Body of pancreas (tissue), 4 donors: ENCODE data around the gene SLC7A4. TPM values are rescaled to one million over a fixed set of nuclear protein-coding genes. Genes with fewer than 3 reads are reported as not detected.

ENCODE experiments used
- ATAC-seq: fragments of 150-250 bp; one replicate; pipeline ENCODE4 v1.9.1; 2016
- DNase-seq, 4 donors: peaks; one replicate each; pipeline ENCODE4 v3.0.0-alpha.2; 2019
- H3K27ac ChIP-seq, 4 donors: fragments of 200-600 bp; sonication (generic); 1 replicate in 3 of 4; 2 replicates in 1 of 4; pipeline versions ENCODE4 v1.5.1 to v1.6.1; 2016 to 2019; ENCODE audit warnings: mild to moderate bottlenecking in 1 of 4, mixed read lengths in 1 of 4, moderate library complexity in 1 of 4
- H3K27me3 ChIP-seq, 2 donors: fragments of 200-600 bp; sonication (generic); one replicate each; pipeline ENCODE4 v1.6.0; 2016; ENCODE audit warnings: mild to moderate bottlenecking in 1 of 2
- H3K36me3 ChIP-seq, 2 donors: fragments of 200-600 bp; sonication (generic); replicated peaks in 1 of 2; 2 replicates each; pipeline ENCODE4 v1.5.1; 2016; ENCODE audit warnings: low read depth in 2 of 2; ENCODE audit not compliant: insufficient read depth in 1 of 2
- H3K4me1 ChIP-seq: fragments of 200-600 bp; sonication (generic); one replicate; pipeline ENCODE4 v1.6.0; 2016
- H3K4me3 ChIP-seq, 2 donors: fragments of 200-600 bp; sonication (generic); 1 replicate in 1 of 2; 2 replicates in 1 of 2; pipeline ENCODE4 v1.5.1; 2016 to 2019
- H3K9me3 ChIP-seq, 3 donors: fragments of 200-600 bp; sonication (generic); 1 replicate in 2 of 3; 2 replicates in 1 of 3; pipeline ENCODE4 v1.5.1; 2016
- POLR2A ChIP-seq, 3 donors: fragments of 450-650 bp; IDR thresholded peaks; one replicate each; pipeline ENCODE4 v1.6.1; 2016; ENCODE audit warnings: antibody characterized with exemption in 3 of 3, mild to moderate bottlenecking in 2 of 3
- WGBS, 2 donors: methylation state at CpG; one replicate each; pipeline ENCODE4 v1.1.5; 2017; 5-methylcytosine and 5-hydroxymethylcytosine counted together
- intact Hi-C: fragments of 100-400 bp; cut with DNase I; formaldehyde crosslinking; loops from one replicate; pipeline ENCODE4 v1.15.1; 2023
- microRNA counts, 2 donors: library from miRNA; unstranded; fragments of <30 nt; microRNA quantifications; one replicate each; lab custom pipeline; 2017
- microRNA-seq, 2 donors: library from miRNA; unstranded; fragments of <30 nt; microRNA quantifications; one replicate each; pipeline ENCODE4, GENCODE V29; 2016; ENCODE audit warnings: borderline number of aligned reads in 2 of 2, borderline replicate concordance in 2 of 2
- small RNA-seq: library from RNA; depleted of rRNA; stranded (forward); fragments of <200 nt; gene quantifications from one replicate; pipeline ENCODE3, GENCODE V24; 2016
- total RNA-seq, 2 donors: library from RNA; depleted of rRNA; stranded (reverse); fragments of >200 nt; gene quantifications; one replicate each; pipeline ENCODE4 v1.1.0, GENCODE V29; 2016
- TF ChIP-seq, protein P1 (sequence below), 7 experiments: fragments of 450-650 bp in 4 of 7; fragments of 200-600 bp in 3 of 7; sonication (generic) in 3 of 7; IDR thresholded peaks; one replicate each; pipeline ENCODE4 v1.5.1; 2016 to 2019; ENCODE audit warnings: antibody characterized with exemption in 7 of 7

The SLC7A4 gene
- total RNA-seq, 2 donors from 2014 or later: 1.3 to 1.8 TPM

DNA sequence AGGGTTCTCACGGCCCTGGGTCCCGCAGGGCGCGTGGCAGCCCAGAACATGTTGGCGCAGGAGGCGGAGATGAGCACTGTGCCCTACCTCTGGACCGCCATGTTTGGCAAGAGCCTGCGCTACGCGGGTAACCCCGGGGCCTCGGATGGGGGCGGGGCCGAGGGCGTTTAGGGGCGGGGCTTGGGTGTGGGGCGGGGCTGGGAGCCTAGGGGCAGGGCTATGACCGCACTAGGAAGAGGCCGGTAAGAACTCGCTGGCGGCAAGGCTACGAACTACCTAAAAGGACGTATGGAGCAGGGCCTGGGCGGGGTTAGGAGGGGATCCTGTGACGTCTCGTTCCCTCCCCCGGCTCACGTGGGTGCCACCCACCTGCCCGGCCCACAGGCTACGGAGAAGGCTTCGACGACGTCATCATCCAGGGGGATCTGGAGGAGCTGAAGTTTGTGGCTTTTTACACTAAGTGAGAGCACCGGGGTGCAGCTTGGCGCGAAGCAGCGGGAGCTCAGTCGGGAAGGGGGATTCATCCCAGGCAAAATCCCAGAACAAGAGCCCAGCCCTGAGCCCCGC lies 53.0 kb downstream of the SLC7A4 start:
- peak; percentile 69 to 79 (median 78) for DNase-seq

More for the DNA sequence above, 53.0 kb downstream of the SLC7A4 start:
- no peak overlapping the region for H3K4me3 ChIP-seq
- peaks cover 34% of the 10 kb centered on the region for H3K4me1 ChIP-seq
- WGBS, 2 donors: 4 to 11% methylated on average over 13 to 37 of the region's 39 CpGs
- H3K27me3 ChIP-seq: no peaks in the 10 kb centered on the region
- H3K9me3 ChIP-seq: no peaks in the 10 kb centered on the region
- TF ChIP-seq, protein P1, sequence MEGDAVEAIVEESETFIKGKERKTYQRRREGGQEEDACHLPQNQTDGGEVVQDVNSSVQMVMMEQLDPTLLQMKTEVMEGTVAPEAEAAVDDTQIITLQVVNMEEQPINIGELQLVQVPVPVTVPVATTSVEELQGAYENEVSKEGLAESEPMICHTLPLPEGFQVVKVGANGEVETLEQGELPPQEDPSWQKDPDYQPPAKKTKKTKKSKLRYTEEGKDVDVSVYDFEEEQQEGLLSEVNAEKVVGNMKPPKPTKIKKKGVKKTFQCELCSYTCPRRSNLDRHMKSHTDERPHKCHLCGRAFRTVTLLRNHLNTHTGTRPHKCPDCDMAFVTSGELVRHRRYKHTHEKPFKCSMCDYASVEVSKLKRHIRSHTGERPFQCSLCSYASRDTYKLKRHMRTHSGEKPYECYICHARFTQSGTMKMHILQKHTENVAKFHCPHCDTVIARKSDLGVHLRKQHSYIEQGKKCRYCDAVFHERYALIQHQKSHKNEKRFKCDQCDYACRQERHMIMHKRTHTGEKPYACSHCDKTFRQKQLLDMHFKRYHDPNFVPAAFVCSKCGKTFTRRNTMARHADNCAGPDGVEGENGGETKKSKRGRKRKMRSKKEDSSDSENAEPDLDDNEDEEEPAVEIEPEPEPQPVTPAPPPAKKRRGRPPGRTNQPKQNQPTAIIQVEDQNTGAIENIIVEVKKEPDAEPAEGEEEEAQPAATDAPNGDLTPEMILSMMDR (IDR thresholded peaks at IDR 0.05): no peak
- TF ChIP-seq POLR2A (IDR thresholded peaks at IDR 0.05): no peak
- H3K27ac ChIP-seq: no peak overlapping the region
- intact Hi-C loops: no loop called here
- no peaks in the 10 kb centered on the region for H3K36me3 ChIP-seq
- peak; percentile 64 for ATAC-seq

MicroRNAs within 50 kb of the gene (microRNA counts, 767-probe panel; counts per million panel counts)
- microRNA hsa-miR-649 (lab: Ali Mortazavi, UCI): 0 to 736 counts per million in 2 donors

Small RNAs within 50 kb of the gene (microRNA-seq; reads per million reads assigned to microRNA genes)
- 0 reads per million in 2 donors for gene MIR649

Small RNAs within 50 kb of the gene (small RNA-seq; reads per million reads assigned to genes)
- gene MIR649: not detected

Other genes starting within 250 kb of the SLC7A4 start
- gene PI4KA, start 173.8 kb downstream of the SLC7A4 start, total RNA-seq: 10 to 100 TPM; 42.5 to 47.2 TPM
- 1 to 10 TPM; 7.6 to 9.6 TPM for gene SNAP29, start 173.6 kb downstream of the SLC7A4 start, total RNA-seq
- 10 to 100 TPM; 18.2 to 25.4 TPM for gene CRKL, start 115.2 kb downstream of the SLC7A4 start, total RNA-seq
- gene AIFM3, start 65.3 kb downstream of the SLC7A4 start, total RNA-seq: 1 to 10 TPM in 1 of 2 donors, under 1 TPM in 1; 0.78 to 3.0 TPM
- 10 to 100 TPM; 25.7 to 66.9 TPM for gene LZTR1, start 50.3 kb downstream of the SLC7A4 start, total RNA-seq
- 10 to 100 TPM; 17.1 to 20.2 TPM for gene THAP7, start 30.4 kb downstream of the SLC7A4 start, total RNA-seq
- gene P2RX6, start 17.4 kb downstream of the SLC7A4 start, total RNA-seq: not detected
- gene LRRC74B, start 13.4 kb upstream of the SLC7A4 start, total RNA-seq: not detected